ENCODE data around the gene RNF115.

Gene RNF115

GRCh38 chr1:145706086-145706664, 117.7 kb downstream of the RNF115 start:
- no peak overlapping the region for H3K4me3 ChIP-seq (ENCODE audit: insufficient read depth, low read length, poor library complexity, severe bottlenecking)
- no peak for TF ChIP-seq CTCF (IDR thresholded peaks at IDR 0.05; ENCODE audit: insufficient read depth, low read length, poor library complexity, severe bottlenecking)
- no peak for TF ChIP-seq EZH2phosphoT487 (conservative IDR thresholded peaks at IDR 0.05; ENCODE audit: low read length)
- no peaks in the 10 kb centered on the region for H3K36me3 ChIP-seq (ENCODE audit: low read length)
- no peaks in the 10 kb centered on the region for H3K9me2 ChIP-seq (replicated peaks; ENCODE audit: insufficient read depth, low read length)
- no peaks in the 10 kb centered on the region for H3F3A ChIP-seq (ENCODE audit: insufficient read depth)
- no peak overlapping the region for H3K27ac ChIP-seq (ENCODE audit: low read depth, low read length)
- H4K20me1 ChIP-seq (ENCODE audit: low read depth, low read length), result no peaks in the 10 kb centered on the region
- H3K9me3 ChIP-seq (ENCODE audit: insufficient read depth, low read length), result no peaks in the 10 kb centered on the region
- no peak overlapping the region for H2AFZ ChIP-seq (ENCODE audit: low read depth, low read length, severe bottlenecking)
- H3K27me3 ChIP-seq (ENCODE audit: low read length), result no peaks in the 10 kb centered on the region
- H3K9ac ChIP-seq (ENCODE audit: low read length), result no peak overlapping the region
- H3K79me2 ChIP-seq (ENCODE audit: insufficient read depth, low read length), result no peaks in the 10 kb centered on the region
- no peak overlapping the region for H3K4me2 ChIP-seq (ENCODE audit: low read depth, low read length, poor library complexity, severe bottlenecking)

- no peaks in the 10 kb centered on the region for H4K20me1 ChIP-seq (ENCODE audit: low read depth, low read length)
- H3K79me2 ChIP-seq (ENCODE audit: insufficient read depth, low read length), result no peaks in the 10 kb centered on the region
- no peak overlapping the region for H3K9ac ChIP-seq (ENCODE audit: low read length)
- H3K4me2 ChIP-seq (ENCODE audit: low read depth, low read length, poor library complexity, severe bottlenecking), result no peak overlapping the region
- H2AFZ ChIP-seq (ENCODE audit: low read depth, low read length, severe bottlenecking), result no peak overlapping the region
- H3K9me2 ChIP-seq (replicated peaks; ENCODE audit: insufficient read depth, low read length), result no peaks in the 10 kb centered on the region
- H3K27ac ChIP-seq (ENCODE audit: low read depth, low read length), result no peak overlapping the region
- H3K4me3 ChIP-seq (ENCODE audit: insufficient read depth, low read length, poor library complexity, severe bottlenecking), result no peak overlapping the region
- H3K36me3 ChIP-seq (ENCODE audit: low read length), result no peaks in the 10 kb centered on the region
- H3K9me3 ChIP-seq (ENCODE audit: insufficient read depth, low read length), result no peaks in the 10 kb centered on the region
- H3K27me3 ChIP-seq (ENCODE audit: low read length), result no peaks in the 10 kb centered on the region
- no peaks in the 10 kb centered on the region for H3F3A ChIP-seq (ENCODE audit: insufficient read depth)
- no peak for TF ChIP-seq EZH2phosphoT487 (conservative IDR thresholded peaks at IDR 0.05; ENCODE audit: low read length)
- TF ChIP-seq CTCF (IDR thresholded peaks at IDR 0.05; ENCODE audit: insufficient read depth, low read length, poor library complexity, severe bottlenecking), result no peak
Measured at GRCh38 chr1:145705622-145706021, 118.3 kb downstream of the RNF115 start.

- Histone ChIP-seq H3K79me2 (ENCODE audit: insufficient read depth, low read length) (no peaks in the 10 kb centered on the region), H3K9me2 (replicated peaks; ENCODE audit: insufficient read depth, low read length) (no peaks in the 10 kb centered on the region), H3K9ac (ENCODE audit: low read length) (no peak overlapping the region)
Measured at GRCh38 chr1:145702826-145703225, 121.1 kb downstream of the RNF115 start.

More at GRCh38 chr1:145702826-145703225, 121.1 kb downstream of the RNF115 start:
- no peak overlapping the region for H3K4me2 ChIP-seq (ENCODE audit: low read depth, low read length, poor library complexity, severe bottlenecking)
- TF ChIP-seq CTCF (IDR thresholded peaks at IDR 0.05; ENCODE audit: insufficient read depth, low read length, poor library complexity, severe bottlenecking) (no peak), EZH2phosphoT487 (conservative IDR thresholded peaks at IDR 0.05; ENCODE audit: low read length) (no peak)
- no peak overlapping the region for H3K27ac ChIP-seq (ENCODE audit: low read depth, low read length)
- H2AFZ ChIP-seq (ENCODE audit: low read depth, low read length, severe bottlenecking), result no peak overlapping the region
- no peaks in the 10 kb centered on the region for H3K27me3 ChIP-seq (ENCODE audit: low read length)
- H3K9me3 ChIP-seq (ENCODE audit: insufficient read depth, low read length), result no peaks in the 10 kb centered on the region
- no peaks in the 10 kb centered on the region for H3K36me3 ChIP-seq (ENCODE audit: low read length)
- no peaks in the 10 kb centered on the region for H3F3A ChIP-seq (ENCODE audit: insufficient read depth)
- no peak overlapping the region for H3K4me3 ChIP-seq (ENCODE audit: insufficient read depth, low read length, poor library complexity, severe bottlenecking)
- no peaks in the 10 kb centered on the region for H4K20me1 ChIP-seq (ENCODE audit: low read depth, low read length)

Measured in SU-DHL-6 (cell line).